HepG2 (cell line): ENCODE results near the gene LITAFD. TPM values are rescaled to one million over a fixed set of nuclear protein-coding genes. Genes with fewer than 3 reads are reported as not detected.

Experiments used
- BCL6 ChIP-seq: IDR thresholded peaks from 2 replicates; pipeline ENCODE4 v1.6.1; 2016; ENCODE audit warnings: missing genetic modification reagents, missing compliant biosample characterization
- CBFB ChIP-seq: sonication (generic); formaldehyde crosslinking; IDR thresholded peaks from 2 replicates; pipeline ENCODE4 v1.4.0; 2020; ENCODE audit warnings: missing genetic modification reagents
- EEA1 ChIP-seq: sonication (generic); formaldehyde crosslinking; IDR thresholded peaks from 2 replicates; pipeline ENCODE4 v1.5.1; 2020; ENCODE audit warnings: mild to moderate bottlenecking, missing genetic modification reagents, borderline replicate concordance
- ETV6 ChIP-seq: sonication (generic); formaldehyde crosslinking; conservative IDR thresholded peaks from 2 replicates; pipeline ENCODE4 v1.4.0; 2020; ENCODE audit warnings: missing genetic modification reagents
- GTF2F1 ChIP-seq: fragments of 150-350 bp; IDR thresholded peaks from 2 replicates; pipeline ENCODE4 v1.6.1; 2014; ENCODE audit warnings: low read length
- MED8 ChIP-seq: sonication (generic); formaldehyde crosslinking; IDR thresholded peaks from 2 replicates; pipeline ENCODE4 v1.8.1; 2023; ENCODE audit warnings: mild to moderate bottlenecking, missing genetic modification reagents; ENCODE audit not compliant: insufficient replicate concordance
- NBN ChIP-seq: fragments of 450-650 bp; conservative IDR thresholded peaks from 2 replicates; pipeline ENCODE4 v1.6.1; 2017
- PHF21A ChIP-seq: sonication (generic); formaldehyde crosslinking; IDR thresholded peaks from 2 replicates; pipeline ENCODE4 v1.5.0; 2020; ENCODE audit warnings: mild to moderate bottlenecking, missing genetic modification reagents
- POLR2A ChIP-seq, 2 experiments: IDR thresholded peaks; 2 replicates each; pipeline ENCODE4 v1.6.1; 2011; ENCODE audit warnings: low read depth in 2 of 2, low read length in 2 of 2, mild to moderate bottlenecking in 1 of 2, moderate library complexity in 1 of 2; ENCODE audit not compliant: insufficient read depth in 1 of 2
- SRF ChIP-seq: IDR thresholded peaks from 2 replicates; pipeline ENCODE4 v1.6.1; 2011; ENCODE audit warnings: mild to moderate bottlenecking, low read depth, low read length, moderate library complexity
- ZKSCAN5 ChIP-seq: sonication (generic); formaldehyde crosslinking; IDR thresholded peaks from 2 replicates; pipeline ENCODE4 v1.5.1; 2020; ENCODE audit warnings: mild to moderate bottlenecking, missing genetic modification reagents
- ZNF431 ChIP-seq: sonication (generic); formaldehyde crosslinking; IDR thresholded peaks from 2 replicates; pipeline ENCODE4 v1.9.0; 2022; ENCODE audit warnings: missing genetic modification reagents, low read depth, mild to moderate bottlenecking, borderline replicate concordance
- ZNF703 ChIP-seq: sonication (generic); formaldehyde crosslinking; IDR thresholded peaks from 2 replicates; pipeline ENCODE4 v1.5.1; 2020; ENCODE audit warnings: missing genetic modification reagents, mild to moderate bottlenecking, moderate library complexity, borderline replicate concordance
- ZNF766 ChIP-seq: sonication (generic); formaldehyde crosslinking; IDR thresholded peaks from 2 replicates; pipeline ENCODE4 v1.5.0; 2020; ENCODE audit warnings: missing genetic modification reagents, borderline replicate concordance
- polyA plus RNA-seq, 8 experiments: library from polyadenylated mRNA; depleted of rRNA in 3 of 8; stranded (reverse) in 7 of 8; unstranded in 1 of 8; fragments of >200 nt; fragmentation: Illumina TruSeq in 4 of 8; extraction: Trizol in 4 of 8; gene quantifications; 2 replicates each; pipeline versions ENCODE4 v1.2.1 to v1.2.3, GENCODE V29; 2011 to 2016; ENCODE audit warnings: low read depth in 4 of 8, missing spikeins in 1 of 8, mixed read lengths in 1 of 8; ENCODE audit not compliant: insufficient read depth in 1 of 8
- total RNA-seq, 5 experiments: library from RNA; depleted of rRNA; stranded (reverse); fragments of >200 nt; fragmentation: Illumina TruSeq; extraction: Trizol; gene quantifications; 2 replicates each; pipeline ENCODE4 v1.2.3, GENCODE V29; 2016; ENCODE audit warnings: low read depth in 1 of 5
- TF ChIP-seq, protein P1 (sequence below): sonication (generic); formaldehyde crosslinking; IDR thresholded peaks from 2 replicates; pipeline ENCODE4 v1.4.0; 2020; ENCODE audit warnings: missing genetic modification reagents; ENCODE audit errors: not compliant biosample characterization
- TF ChIP-seq, protein P2 (sequence below): sonication (generic); formaldehyde crosslinking; IDR thresholded peaks from 2 replicates; pipeline ENCODE4 v1.4.0; 2020; ENCODE audit warnings: missing genetic modification reagents, borderline replicate concordance
- TF ChIP-seq, protein P3 (sequence below): sonication (generic); formaldehyde crosslinking; IDR thresholded peaks from 2 replicates; pipeline ENCODE4 v1.5.0; 2020; ENCODE audit warnings: mild to moderate bottlenecking, missing genetic modification reagents, moderate library complexity
- TF ChIP-seq, protein P4 (sequence below): sonication (generic); formaldehyde crosslinking; IDR thresholded peaks from 2 replicates; pipeline ENCODE4; 2020; ENCODE audit warnings: missing genetic modification reagents, mild to moderate bottlenecking, borderline replicate concordance
- TF ChIP-seq, protein P5 (sequence below): sonication (generic); formaldehyde crosslinking; IDR thresholded peaks from 2 replicates; pipeline ENCODE4 v1.8.1; 2022; ENCODE audit warnings: mild to moderate bottlenecking, missing genetic modification reagents
- TF ChIP-seq, protein P6 (sequence below): sonication (generic); formaldehyde crosslinking; conservative IDR thresholded peaks from 2 replicates; pipeline ENCODE4 v1.8.0; 2022; ENCODE audit warnings: mild to moderate bottlenecking, moderate library complexity, missing genetic modification reagents

The LITAFD gene
- total and polyA plus RNA-seq, 2 of the 13 experiments (the other 11 are each of a cell fraction or from before 2014, with no cell fraction given): not detected

DNA sequence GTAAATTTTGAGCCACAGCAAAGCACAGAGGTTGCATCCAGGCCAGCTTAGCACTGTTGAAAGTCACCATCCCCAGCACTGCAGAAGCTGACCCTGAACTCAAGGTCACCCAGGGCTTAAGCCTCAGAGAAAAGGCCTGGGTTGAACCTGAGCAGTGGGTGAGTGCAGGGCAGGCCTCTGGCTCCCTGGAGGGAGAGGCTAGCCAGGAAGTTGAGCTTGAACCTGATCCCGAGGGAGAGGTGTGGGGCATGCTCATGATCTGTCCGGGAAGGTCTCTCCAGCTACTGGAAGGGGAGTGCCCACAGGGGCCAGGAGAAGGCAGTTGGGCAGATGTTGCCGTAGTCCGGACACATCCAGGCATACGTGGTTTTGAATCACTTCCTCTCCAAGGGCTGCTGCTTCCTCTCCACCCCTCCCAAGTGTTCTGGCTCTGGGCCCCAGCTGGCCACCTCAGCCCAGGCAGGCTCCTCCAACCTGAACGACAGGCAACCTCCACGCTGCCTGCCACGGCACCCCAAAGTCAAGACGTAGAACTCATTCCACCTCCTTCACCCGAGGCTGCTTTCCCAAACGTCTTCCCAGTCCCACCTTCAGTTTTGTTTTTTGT is 31.8 kb upstream of the LITAFD start (continued):
- TF ChIP-seq, protein P1, sequence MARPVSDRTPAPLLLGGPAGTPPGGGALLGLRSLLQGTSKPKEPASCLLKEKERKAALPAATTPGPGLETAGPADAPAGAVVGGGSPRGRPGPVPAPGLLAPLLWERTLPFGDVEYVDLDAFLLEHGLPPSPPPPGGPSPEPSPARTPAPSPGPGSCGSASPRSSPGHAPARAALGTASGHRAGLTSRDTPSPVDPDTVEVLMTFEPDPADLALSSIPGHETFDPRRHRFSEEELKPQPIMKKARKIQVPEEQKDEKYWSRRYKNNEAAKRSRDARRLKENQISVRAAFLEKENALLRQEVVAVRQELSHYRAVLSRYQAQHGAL (CRISPR knock-in tag): no peak
- TF ChIP-seq NBN (no peak), ZNF431 (CRISPR knock-in tag) (0 out of 2 replicates have a peak, but pooled peaks have one; percentile 72), ZNF703 (no peak), ZKSCAN5 (CRISPR knock-in tag) (no peak), PHF21A (peak; percentile 94), MED8 (CRISPR knock-in tag) (no peak), POLR2A (IDR thresholded peaks at IDR 0.05; ENCODE audit: insufficient read depth in 1 of 2, low read depth in 2 of 2, low read length in 2 of 2) (peak; percentile 45 to 53; a peak in 2 of 4 replicates), GTF2F1 (no peak), ETV6 (no peak; the same call in 1 of the 2 replicates), ZNF766 (peak; percentile 94), SRF (no peak), EEA1 (CRISPR knock-in tag) (no peak; the same call in 1 of the 2 replicates), BCL6 (peak; percentile 97), CBFB (CRISPR knock-in tag) (peak; percentile 70; the same call in 1 of the 2 replicates)
- TF ChIP-seq, protein P2, sequence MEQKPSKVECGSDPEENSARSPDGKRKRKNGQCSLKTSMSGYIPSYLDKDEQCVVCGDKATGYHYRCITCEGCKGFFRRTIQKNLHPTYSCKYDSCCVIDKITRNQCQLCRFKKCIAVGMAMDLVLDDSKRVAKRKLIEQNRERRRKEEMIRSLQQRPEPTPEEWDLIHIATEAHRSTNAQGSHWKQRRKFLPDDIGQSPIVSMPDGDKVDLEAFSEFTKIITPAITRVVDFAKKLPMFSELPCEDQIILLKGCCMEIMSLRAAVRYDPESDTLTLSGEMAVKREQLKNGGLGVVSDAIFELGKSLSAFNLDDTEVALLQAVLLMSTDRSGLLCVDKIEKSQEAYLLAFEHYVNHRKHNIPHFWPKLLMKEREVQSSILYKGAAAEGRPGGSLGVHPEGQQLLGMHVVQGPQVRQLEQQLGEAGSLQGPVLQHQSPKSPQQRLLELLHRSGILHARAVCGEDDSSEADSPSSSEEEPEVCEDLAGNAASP (CRISPR knock-in tag): peak; percentile 100
- TF ChIP-seq, protein P3, sequence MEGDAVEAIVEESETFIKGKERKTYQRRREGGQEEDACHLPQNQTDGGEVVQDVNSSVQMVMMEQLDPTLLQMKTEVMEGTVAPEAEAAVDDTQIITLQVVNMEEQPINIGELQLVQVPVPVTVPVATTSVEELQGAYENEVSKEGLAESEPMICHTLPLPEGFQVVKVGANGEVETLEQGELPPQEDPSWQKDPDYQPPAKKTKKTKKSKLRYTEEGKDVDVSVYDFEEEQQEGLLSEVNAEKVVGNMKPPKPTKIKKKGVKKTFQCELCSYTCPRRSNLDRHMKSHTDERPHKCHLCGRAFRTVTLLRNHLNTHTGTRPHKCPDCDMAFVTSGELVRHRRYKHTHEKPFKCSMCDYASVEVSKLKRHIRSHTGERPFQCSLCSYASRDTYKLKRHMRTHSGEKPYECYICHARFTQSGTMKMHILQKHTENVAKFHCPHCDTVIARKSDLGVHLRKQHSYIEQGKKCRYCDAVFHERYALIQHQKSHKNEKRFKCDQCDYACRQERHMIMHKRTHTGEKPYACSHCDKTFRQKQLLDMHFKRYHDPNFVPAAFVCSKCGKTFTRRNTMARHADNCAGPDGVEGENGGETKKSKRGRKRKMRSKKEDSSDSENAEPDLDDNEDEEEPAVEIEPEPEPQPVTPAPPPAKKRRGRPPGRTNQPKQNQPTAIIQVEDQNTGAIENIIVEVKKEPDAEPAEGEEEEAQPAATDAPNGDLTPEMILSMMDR (CRISPR knock-in tag): no peak
- TF ChIP-seq, protein P4, sequence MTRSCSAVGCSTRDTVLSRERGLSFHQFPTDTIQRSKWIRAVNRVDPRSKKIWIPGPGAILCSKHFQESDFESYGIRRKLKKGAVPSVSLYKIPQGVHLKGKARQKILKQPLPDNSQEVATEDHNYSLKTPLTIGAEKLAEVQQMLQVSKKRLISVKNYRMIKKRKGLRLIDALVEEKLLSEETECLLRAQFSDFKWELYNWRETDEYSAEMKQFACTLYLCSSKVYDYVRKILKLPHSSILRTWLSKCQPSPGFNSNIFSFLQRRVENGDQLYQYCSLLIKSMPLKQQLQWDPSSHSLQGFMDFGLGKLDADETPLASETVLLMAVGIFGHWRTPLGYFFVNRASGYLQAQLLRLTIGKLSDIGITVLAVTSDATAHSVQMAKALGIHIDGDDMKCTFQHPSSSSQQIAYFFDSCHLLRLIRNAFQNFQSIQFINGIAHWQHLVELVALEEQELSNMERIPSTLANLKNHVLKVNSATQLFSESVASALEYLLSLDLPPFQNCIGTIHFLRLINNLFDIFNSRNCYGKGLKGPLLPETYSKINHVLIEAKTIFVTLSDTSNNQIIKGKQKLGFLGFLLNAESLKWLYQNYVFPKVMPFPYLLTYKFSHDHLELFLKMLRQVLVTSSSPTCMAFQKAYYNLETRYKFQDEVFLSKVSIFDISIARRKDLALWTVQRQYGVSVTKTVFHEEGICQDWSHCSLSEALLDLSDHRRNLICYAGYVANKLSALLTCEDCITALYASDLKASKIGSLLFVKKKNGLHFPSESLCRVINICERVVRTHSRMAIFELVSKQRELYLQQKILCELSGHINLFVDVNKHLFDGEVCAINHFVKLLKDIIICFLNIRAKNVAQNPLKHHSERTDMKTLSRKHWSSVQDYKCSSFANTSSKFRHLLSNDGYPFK: no peak; the same call in none of the 2 replicates
- TF ChIP-seq, protein P5, sequence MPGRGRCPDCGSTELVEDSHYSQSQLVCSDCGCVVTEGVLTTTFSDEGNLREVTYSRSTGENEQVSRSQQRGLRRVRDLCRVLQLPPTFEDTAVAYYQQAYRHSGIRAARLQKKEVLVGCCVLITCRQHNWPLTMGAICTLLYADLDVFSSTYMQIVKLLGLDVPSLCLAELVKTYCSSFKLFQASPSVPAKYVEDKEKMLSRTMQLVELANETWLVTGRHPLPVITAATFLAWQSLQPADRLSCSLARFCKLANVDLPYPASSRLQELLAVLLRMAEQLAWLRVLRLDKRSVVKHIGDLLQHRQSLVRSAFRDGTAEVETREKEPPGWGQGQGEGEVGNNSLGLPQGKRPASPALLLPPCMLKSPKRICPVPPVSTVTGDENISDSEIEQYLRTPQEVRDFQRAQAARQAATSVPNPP (CRISPR knock-in tag): peak; percentile 90
- TF ChIP-seq, protein P6, sequence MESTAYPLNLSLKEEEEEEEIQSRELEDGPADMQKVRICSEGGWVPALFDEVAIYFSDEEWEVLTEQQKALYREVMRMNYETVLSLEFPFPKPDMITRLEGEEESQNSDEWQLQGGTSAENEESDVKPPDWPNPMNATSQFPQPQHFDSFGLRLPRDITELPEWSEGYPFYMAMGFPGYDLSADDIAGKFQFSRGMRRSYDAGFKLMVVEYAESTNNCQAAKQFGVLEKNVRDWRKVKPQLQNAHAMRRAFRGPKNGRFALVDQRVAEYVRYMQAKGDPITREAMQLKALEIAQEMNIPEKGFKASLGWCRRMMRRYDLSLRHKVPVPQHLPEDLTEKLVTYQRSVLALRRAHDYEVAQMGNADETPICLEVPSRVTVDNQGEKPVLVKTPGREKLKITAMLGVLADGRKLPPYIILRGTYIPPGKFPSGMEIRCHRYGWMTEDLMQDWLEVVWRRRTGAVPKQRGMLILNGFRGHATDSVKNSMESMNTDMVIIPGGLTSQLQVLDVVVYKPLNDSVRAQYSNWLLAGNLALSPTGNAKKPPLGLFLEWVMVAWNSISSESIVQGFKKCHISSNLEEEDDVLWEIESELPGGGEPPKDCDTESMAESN (CRISPR knock-in tag): no peak
